ENCODE measurements around the gene TSC22D1.

TSC22D1 gene

GRCh38 chr13:44399074-44399473, 177.1 kb downstream of the TSC22D1 start:
- TF ChIP-seq CTCF (IDR thresholded peaks at IDR 0.05; ENCODE audit: borderline replicate concordance, control extremely low read depth, extremely low read depth, insufficient read depth, missing control alignments) = no peak
- DNase-seq (ENCODE audit: low spot score) = no peak
- in situ Hi-C loops (cut with MboI; ENCODE audit: low sequenced_read_pairs, unreplicated experiment) = no loop called here

- DNase-seq (ENCODE audit: low spot score) = no peak
- no peak for TF ChIP-seq CTCF (IDR thresholded peaks at IDR 0.05; ENCODE audit: borderline replicate concordance, control extremely low read depth, extremely low read depth, insufficient read depth, missing control alignments)
- in situ Hi-C loops (cut with MboI; ENCODE audit: low sequenced_read_pairs, unreplicated experiment) = no loop called here
These were observed 177.5 kb downstream of the TSC22D1 start for GRCh38 chr13:44398606-44399005.

DNA sequence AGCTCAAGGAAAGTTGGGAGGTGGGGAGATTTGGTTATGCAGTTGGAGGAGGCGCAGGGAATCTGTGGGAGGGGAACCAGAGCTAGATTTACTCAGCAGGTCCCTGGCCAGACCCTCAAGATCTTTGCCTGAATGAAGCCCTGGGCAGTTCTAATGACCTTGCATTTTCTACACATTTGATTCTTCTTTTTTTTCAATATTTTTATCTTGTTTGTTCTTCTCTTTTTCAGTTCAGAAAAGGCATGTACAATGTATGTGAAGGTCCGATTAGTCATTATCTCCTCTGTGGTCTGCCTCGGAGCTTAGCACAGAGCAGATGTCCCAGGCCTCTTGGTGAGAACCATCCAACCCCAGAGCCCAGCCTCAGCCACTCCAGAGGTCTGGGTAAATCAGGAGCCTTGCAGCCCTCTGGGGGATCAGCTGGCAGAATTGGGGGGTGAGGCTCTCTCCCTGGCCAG, 178.3 kb downstream of the TSC22D1 start:
- in situ Hi-C loops (cut with MboI; ENCODE audit: low sequenced_read_pairs, unreplicated experiment) = no loop called here
- TF ChIP-seq CTCF (IDR thresholded peaks at IDR 0.05; ENCODE audit: borderline replicate concordance, control extremely low read depth, extremely low read depth, insufficient read depth, missing control alignments) = no peak
- no peak for DNase-seq (ENCODE audit: low spot score)

- no peak for DNase-seq (ENCODE audit: low spot score)
- no peak for TF ChIP-seq CTCF (IDR thresholded peaks at IDR 0.05; ENCODE audit: borderline replicate concordance, control extremely low read depth, extremely low read depth, insufficient read depth, missing control alignments)
- in situ Hi-C loops (cut with MboI; ENCODE audit: low sequenced_read_pairs, unreplicated experiment) = no loop called here
These were observed 179.2 kb downstream of the TSC22D1 start for GRCh38 chr13:44396701-44397580.

DNA sequence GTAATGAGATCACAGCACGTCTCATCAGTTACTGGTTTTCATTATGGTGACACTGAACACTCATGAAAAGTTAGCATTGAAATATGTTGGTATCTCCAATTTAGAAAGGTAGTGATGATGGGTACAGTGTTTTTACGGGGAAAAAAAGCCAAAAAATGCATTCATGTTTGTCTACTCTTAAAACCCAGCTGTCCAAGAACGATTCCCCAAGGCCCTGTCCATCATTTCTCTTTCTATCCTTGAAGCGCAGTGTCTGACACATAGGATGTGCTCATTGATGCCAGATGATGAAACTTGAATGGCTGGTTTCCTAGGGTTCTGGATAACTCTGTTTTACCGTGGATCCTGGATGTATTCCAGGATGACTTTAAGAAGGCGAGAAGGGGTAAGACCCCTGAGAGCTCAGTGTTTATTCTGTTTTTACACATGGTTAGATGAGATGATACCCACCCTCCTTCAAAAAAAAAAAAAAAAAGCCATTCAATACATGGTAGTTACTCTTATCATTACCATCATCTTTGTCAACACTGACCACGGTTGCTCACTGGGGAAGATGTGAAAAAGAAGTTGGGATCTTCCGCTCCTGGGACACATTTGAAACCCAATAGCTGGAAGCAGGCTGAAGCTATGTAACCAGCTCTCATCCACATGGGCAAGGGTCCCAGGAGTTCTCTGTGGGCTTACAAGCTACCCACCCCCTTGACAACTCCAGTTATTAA, 180.0 kb downstream of the TSC22D1 start:
- TF ChIP-seq CTCF (IDR thresholded peaks at IDR 0.05; ENCODE audit: borderline replicate concordance, control extremely low read depth, extremely low read depth, insufficient read depth, missing control alignments) = no peak
- no peak for DNase-seq (ENCODE audit: low spot score)
- in situ Hi-C loops (cut with MboI; ENCODE audit: low sequenced_read_pairs, unreplicated experiment) = no loop called here

- in situ Hi-C loops (cut with MboI; ENCODE audit: low sequenced_read_pairs, unreplicated experiment) = no loop called here
- DNase-seq (ENCODE audit: low spot score) = no peak
- TF ChIP-seq CTCF (IDR thresholded peaks at IDR 0.05; ENCODE audit: borderline replicate concordance, control extremely low read depth, extremely low read depth, insufficient read depth, missing control alignments) = no peak
These were observed 181.5 kb downstream of the TSC22D1 start for GRCh38 chr13:44394658-44395057.

Data from GM13976 (cell line).